SK-N-SH treated with all-trans-retinoic acid at 6 μM for 48 hours (cell line): ENCODE results near the gene GUCY1A2.

ENCODE experiments used
- ARNTL ChIP-seq: fragments of 450-650 bp; formaldehyde crosslinking; IDR thresholded peaks from 2 replicates; pipeline ENCODE4 v1.5.0; 2020; ENCODE audit warnings: low read depth, mild to moderate bottlenecking, moderate library complexity, borderline replicate concordance
- BACH2 ChIP-seq: fragments of 250-450 bp; sonication (Bioruptor Pico); IDR thresholded peaks from 2 replicates; pipeline ENCODE4 v1.9.0; 2021; ENCODE audit warnings: mild to moderate bottlenecking, borderline replicate concordance
- GLIS3 ChIP-seq: fragments of 250-450 bp; sonication (Bioruptor Pico); IDR thresholded peaks from 2 replicates; pipeline ENCODE4 v1.5.0; 2020; ENCODE audit warnings: mild to moderate bottlenecking, moderate library complexity
- OSR1 ChIP-seq: fragments of 250-450 bp; sonication (Bioruptor Pico); IDR thresholded peaks from 2 replicates; pipeline ENCODE4 v1.8.0; 2022; ENCODE audit warnings: moderate library complexity, mild to moderate bottlenecking, inconsistent platforms
- PPARA ChIP-seq: fragments of 250-450 bp; sonication (Bioruptor Pico); IDR thresholded peaks from 2 replicates; pipeline ENCODE4 v1.5.0; 2020; ENCODE audit warnings: mild to moderate bottlenecking, borderline replicate concordance
- RARB ChIP-seq: fragments of 250-450 bp; sonication (Bioruptor Pico); IDR thresholded peaks from 2 replicates; pipeline ENCODE4 v1.8.0; 2021; ENCODE audit warnings: mild to moderate bottlenecking, moderate library complexity
- ZC3H10 ChIP-seq: fragments of 250-450 bp; sonication (Bioruptor Pico); IDR thresholded peaks from 2 replicates; pipeline ENCODE4 v1.5.1; 2021; ENCODE audit warnings: mild to moderate bottlenecking, moderate library complexity
- ZFP3 ChIP-seq: fragments of 250-450 bp; sonication (Bioruptor Pico); IDR thresholded peaks from 2 replicates; pipeline ENCODE4 v1.5.0; 2020; ENCODE audit warnings: mild to moderate bottlenecking, moderate library complexity
- ZFP30 ChIP-seq: fragments of 450-650 bp; formaldehyde crosslinking; IDR thresholded peaks from 2 replicates; pipeline ENCODE4 v1.5.0; 2022; ENCODE audit warnings: mild to moderate bottlenecking, moderate library complexity
- ZNF565 ChIP-seq: fragments of 450-650 bp; formaldehyde crosslinking; conservative IDR thresholded peaks from 2 replicates; pipeline ENCODE4 v1.5.0; 2020; ENCODE audit warnings: low read depth, mild to moderate bottlenecking, moderate library complexity
- TF ChIP-seq, protein P1 (sequence below): fragments of 250-450 bp; sonication (Bioruptor Pico); IDR thresholded peaks from 2 replicates; pipeline ENCODE4 v1.8.0; 2020; ENCODE audit warnings: mild to moderate bottlenecking, moderate library complexity, borderline replicate concordance
- TF ChIP-seq, protein P2 (sequence below): fragments of 250-450 bp; sonication (Bioruptor Pico); IDR thresholded peaks from 2 replicates; pipeline ENCODE4 v1.5.0; 2020; ENCODE audit warnings: mild to moderate bottlenecking, moderate library complexity
- TF ChIP-seq, protein P3 (sequence below): fragments of 250-450 bp; sonication (Bioruptor Pico); IDR thresholded peaks from 2 replicates; pipeline ENCODE4 v1.5.1; 2020; ENCODE audit warnings: low read depth, mild to moderate bottlenecking, moderate library complexity
- TF ChIP-seq, protein P4 (sequence below): fragments of 250-450 bp; sonication (Bioruptor Pico); IDR thresholded peaks from 2 replicates; pipeline ENCODE4 v1.8.0; 2021; ENCODE audit warnings: low read depth, mild to moderate bottlenecking, moderate library complexity, borderline replicate concordance

DNA sequence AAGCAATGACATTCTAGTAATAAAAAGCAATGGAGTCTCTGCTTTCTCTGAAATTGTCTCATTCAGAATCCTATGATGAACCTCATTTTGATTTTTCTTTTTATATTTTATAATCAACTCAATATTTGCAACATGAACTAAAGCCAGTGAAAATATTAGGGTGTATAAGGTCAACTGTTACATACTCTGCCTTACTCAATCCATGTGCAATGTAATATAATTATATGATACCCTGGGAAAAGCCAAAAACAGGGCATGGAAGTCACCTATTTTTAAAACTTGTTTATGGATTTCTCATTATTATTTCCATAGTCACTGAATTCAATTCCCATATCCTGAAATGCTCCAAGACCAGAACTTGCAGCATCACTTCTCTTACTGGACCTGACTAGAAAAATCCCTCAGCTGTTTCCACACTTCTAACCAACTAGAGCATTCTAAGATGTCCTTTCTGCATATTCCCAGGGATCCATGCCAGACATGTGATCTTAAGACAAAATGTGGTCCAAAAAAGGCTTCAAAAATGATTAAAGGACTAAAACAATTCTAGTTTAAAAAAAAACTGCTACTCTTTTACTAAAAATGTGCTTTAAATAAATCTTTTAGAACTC is 97.3 kb downstream of the GUCY1A2 start:
- no peak for TF ChIP-seq BACH2 (CRISPR knock-in tag)
- TF ChIP-seq, protein P1, sequence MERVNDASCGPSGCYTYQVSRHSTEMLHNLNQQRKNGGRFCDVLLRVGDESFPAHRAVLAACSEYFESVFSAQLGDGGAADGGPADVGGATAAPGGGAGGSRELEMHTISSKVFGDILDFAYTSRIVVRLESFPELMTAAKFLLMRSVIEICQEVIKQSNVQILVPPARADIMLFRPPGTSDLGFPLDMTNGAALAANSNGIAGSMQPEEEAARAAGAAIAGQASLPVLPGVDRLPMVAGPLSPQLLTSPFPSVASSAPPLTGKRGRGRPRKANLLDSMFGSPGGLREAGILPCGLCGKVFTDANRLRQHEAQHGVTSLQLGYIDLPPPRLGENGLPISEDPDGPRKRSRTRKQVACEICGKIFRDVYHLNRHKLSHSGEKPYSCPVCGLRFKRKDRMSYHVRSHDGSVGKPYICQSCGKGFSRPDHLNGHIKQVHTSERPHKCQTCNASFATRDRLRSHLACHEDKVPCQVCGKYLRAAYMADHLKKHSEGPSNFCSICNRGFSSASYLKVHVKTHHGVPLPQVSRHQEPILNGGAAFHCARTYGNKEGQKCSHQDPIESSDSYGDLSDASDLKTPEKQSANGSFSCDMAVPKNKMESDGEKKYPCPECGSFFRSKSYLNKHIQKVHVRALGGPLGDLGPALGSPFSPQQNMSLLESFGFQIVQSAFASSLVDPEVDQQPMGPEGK (CRISPR knock-in tag): no peak
- no peak for TF ChIP-seq ZFP3 (CRISPR knock-in tag)
- TF ChIP-seq, protein P2, sequence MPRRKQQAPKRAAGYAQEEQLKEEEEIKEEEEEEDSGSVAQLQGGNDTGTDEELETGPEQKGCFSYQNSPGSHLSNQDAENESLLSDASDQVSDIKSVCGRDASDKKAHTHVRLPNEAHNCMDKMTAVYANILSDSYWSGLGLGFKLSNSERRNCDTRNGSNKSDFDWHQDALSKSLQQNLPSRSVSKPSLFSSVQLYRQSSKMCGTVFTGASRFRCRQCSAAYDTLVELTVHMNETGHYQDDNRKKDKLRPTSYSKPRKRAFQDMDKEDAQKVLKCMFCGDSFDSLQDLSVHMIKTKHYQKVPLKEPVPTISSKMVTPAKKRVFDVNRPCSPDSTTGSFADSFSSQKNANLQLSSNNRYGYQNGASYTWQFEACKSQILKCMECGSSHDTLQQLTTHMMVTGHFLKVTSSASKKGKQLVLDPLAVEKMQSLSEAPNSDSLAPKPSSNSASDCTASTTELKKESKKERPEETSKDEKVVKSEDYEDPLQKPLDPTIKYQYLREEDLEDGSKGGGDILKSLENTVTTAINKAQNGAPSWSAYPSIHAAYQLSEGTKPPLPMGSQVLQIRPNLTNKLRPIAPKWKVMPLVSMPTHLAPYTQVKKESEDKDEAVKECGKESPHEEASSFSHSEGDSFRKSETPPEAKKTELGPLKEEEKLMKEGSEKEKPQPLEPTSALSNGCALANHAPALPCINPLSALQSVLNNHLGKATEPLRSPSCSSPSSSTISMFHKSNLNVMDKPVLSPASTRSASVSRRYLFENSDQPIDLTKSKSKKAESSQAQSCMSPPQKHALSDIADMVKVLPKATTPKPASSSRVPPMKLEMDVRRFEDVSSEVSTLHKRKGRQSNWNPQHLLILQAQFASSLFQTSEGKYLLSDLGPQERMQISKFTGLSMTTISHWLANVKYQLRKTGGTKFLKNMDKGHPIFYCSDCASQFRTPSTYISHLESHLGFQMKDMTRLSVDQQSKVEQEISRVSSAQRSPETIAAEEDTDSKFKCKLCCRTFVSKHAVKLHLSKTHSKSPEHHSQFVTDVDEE (CRISPR knock-in tag): no peak
- no peak for TF ChIP-seq RARB
- no peak for TF ChIP-seq OSR1
- TF ChIP-seq GLIS3 (CRISPR knock-in tag): no peak
- no peak for TF ChIP-seq ZFP30 (CRISPR knock-in tag)
- no peak for TF ChIP-seq ZNF565 (CRISPR knock-in tag)
- TF ChIP-seq, protein P3, sequence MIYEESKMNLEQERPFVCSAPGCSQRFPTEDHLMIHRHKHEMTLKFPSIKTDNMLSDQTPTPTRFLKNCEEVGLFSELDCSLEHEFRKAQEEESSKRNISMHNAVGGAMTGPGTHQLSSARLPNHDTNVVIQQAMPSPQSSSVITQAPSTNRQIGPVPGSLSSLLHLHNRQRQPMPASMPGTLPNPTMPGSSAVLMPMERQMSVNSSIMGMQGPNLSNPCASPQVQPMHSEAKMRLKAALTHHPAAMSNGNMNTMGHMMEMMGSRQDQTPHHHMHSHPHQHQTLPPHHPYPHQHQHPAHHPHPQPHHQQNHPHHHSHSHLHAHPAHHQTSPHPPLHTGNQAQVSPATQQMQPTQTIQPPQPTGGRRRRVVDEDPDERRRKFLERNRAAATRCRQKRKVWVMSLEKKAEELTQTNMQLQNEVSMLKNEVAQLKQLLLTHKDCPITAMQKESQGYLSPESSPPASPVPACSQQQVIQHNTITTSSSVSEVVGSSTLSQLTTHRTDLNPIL: no peak
- TF ChIP-seq, protein P4, sequence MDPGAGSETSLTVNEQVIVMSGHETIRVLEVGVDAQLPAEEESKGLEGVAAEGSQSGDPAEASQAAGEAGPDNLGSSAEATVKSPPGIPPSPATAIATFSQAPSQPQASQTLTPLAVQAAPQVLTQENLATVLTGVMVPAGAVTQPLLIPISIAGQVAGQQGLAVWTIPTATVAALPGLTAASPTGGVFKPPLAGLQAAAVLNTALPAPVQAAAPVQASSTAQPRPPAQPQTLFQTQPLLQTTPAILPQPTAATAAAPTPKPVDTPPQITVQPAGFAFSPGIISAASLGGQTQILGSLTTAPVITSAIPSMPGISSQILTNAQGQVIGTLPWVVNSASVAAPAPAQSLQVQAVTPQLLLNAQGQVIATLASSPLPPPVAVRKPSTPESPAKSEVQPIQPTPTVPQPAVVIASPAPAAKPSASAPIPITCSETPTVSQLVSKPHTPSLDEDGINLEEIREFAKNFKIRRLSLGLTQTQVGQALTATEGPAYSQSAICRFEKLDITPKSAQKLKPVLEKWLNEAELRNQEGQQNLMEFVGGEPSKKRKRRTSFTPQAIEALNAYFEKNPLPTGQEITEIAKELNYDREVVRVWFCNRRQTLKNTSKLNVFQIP: no peak
- no peak for TF ChIP-seq ARNTL
- no peak for TF ChIP-seq PPARA
- no peak for TF ChIP-seq ZC3H10 (CRISPR knock-in tag)
